Activated T-cell treated with anti-CD3 and anti-CD28 coated beads for 48 hours (primary cell): ENCODE data around the gene APOL1.
A peak's percentile ranks its signal among the peaks of the same experiment; 100 is the strongest.
"Not testable (repeated sequence)": the region's sequence is repeated elsewhere in the genome, so short reads cannot be mapped to it uniquely, and the experiment has no call there.

Experiments used
- DNase-seq: peaks from one replicate; pipeline ENCODE4 v3.0.0-alpha.2; 2020; ENCODE audit warnings: low read depth

The APOL1 gene

GRCh38 chr22:36267058-36267457 is 14.1 kb downstream of the APOL1 start:
- no peak for DNase-seq

GRCh38 chr22:36267896-36268485 is 15.1 kb downstream of the APOL1 start:
- no peak for DNase-seq

- DNase-seq, result not testable (repeated sequence)
Measured at GRCh38 chr22:36271231-36271630, 18.3 kb downstream of the APOL1 start.

GRCh38 chr22:36271951-36272350 is 19.0 kb downstream of the APOL1 start:
- DNase-seq, result not testable (repeated sequence)

GRCh38 chr22:36274531-36274930 is 21.6 kb downstream of the APOL1 start:
- no peak for DNase-seq

GRCh38 chr22:36277482-36278291 is 24.8 kb downstream of the APOL1 start:
- peak; percentile 62 for DNase-seq

- no peak for DNase-seq
Measured at GRCh38 chr22:36279219-36279666, 26.3 kb downstream of the APOL1 start.

GRCh38 chr22:36280379-36280778 is 27.4 kb downstream of the APOL1 start:
- DNase-seq, result no peak

GRCh38 chr22:36281781-36282327 is 28.9 kb downstream of the APOL1 start:
- DNase-seq, result no peak

- DNase-seq, result no peak
Measured at GRCh38 chr22:36282328-36282831, 29.4 kb downstream of the APOL1 start.

- no peak for DNase-seq
Measured at GRCh38 chr22:36284171-36284571, 31.2 kb downstream of the APOL1 start.

GRCh38 chr22:36285017-36285416 is 32.1 kb downstream of the APOL1 start:
- no peak for DNase-seq

GRCh38 chr22:36285545-36285944 is 32.6 kb downstream of the APOL1 start:
- DNase-seq, result no peak

- peak; percentile 71 for DNase-seq
Measured at GRCh38 chr22:36286096-36286957, 33.4 kb downstream of the APOL1 start.

- no peak for DNase-seq
Measured at GRCh38 chr22:36287881-36288515, 35.1 kb downstream of the APOL1 start.

GRCh38 chr22:36288571-36289405 is 35.9 kb downstream of the APOL1 start:
- DNase-seq, result no peak

GRCh38 chr22:36289406-36289870 is 36.5 kb downstream of the APOL1 start:
- DNase-seq, result no peak

GRCh38 chr22:36289948-36290371 is 37.0 kb downstream of the APOL1 start:
- DNase-seq, result not testable (repeated sequence)

- DNase-seq, result not testable (repeated sequence)
Measured at GRCh38 chr22:36290391-36291075, 37.6 kb downstream of the APOL1 start.
